ENCODE measurements around the gene PICK1. TPM values are rescaled to one million over a fixed set of nuclear protein-coding genes. Genes with fewer than 3 reads are reported as not detected.

Gene PICK1
- total RNA-seq, 2 experiments from 2014 or later: 13.9 to 14.9 TPM

- no peak for ATAC-seq
- CTCF ChIA-PET: interaction anchor here (0.6 to 1.3 kb wide), 2 partner anchors 22 to 26 kb away, joined by 3 read pairs; no protein-coding TSS in a partner anchor
Observed at GRCh38 chr22:38074181-38075104, 17.2 kb downstream of the PICK1 start.

DNA sequence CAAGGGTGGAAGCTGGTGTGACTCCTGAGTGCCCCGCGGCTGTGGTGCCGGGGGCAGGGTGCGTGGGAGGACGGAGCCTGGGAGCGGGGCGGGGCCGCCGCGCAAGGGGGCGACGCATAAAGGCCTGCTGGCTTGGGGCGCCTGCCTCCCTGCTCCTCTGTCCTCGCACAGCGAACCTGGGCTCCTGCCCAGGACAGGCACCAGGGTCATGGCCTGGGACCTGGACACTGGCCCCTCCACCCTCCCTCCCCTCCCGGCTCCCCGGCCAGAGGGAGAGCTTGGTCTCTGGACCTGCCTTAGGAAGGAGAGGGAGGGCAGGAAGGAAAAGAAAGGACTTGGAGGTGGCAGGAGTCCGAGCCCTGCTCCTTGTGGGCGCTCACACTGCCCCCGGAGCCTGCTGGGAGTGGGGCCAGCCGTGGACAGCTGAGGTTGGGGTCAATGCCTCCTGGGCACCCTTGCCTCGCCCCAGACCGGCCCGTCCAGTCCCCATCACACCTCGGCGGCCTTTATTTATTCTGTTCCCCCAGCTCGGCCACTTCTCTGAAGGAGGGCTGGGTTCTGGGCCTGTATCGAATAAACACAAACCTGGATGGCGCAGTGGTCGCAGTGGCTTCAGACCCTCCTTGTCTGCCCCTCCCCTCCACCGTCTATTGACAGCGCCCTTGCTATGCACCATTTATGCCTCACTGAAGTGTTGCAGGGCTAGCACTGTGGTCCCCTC, 18.1 kb downstream of the PICK1 start:
- Mint-ChIP-seq H3K4me3 (no peak overlapping the region), H3K36me3 (ENCODE audit: low read depth) (peaks cover 4% of the 10 kb centered on the region), H3K9me3 (no peaks in the 10 kb centered on the region), H3K27me3 (peaks cover 9% of the 10 kb centered on the region), H3K4me1 (ENCODE audit: low read depth) (no peaks in the 10 kb centered on the region), H3K27ac (no peak overlapping the region)
- ATAC-seq (no peak), DNase-seq (no peak)
- intact Hi-C loops (cut with micrococcal nuclease): no loop called here
- CTCF ChIA-PET: interaction anchor here (0.6 to 1.3 kb wide), 2 partner anchors 23 to 26 kb away, joined by 3 read pairs; no protein-coding TSS in a partner anchor
- POLR2A ChIA-PET: interaction anchor here (1.1 to 1.6 kb wide), 2 partner anchors 18 to 22 kb away, joined by 3 read pairs; partner anchors contain the start of gene PICK1
- TF ChIP-seq, protein P1, sequence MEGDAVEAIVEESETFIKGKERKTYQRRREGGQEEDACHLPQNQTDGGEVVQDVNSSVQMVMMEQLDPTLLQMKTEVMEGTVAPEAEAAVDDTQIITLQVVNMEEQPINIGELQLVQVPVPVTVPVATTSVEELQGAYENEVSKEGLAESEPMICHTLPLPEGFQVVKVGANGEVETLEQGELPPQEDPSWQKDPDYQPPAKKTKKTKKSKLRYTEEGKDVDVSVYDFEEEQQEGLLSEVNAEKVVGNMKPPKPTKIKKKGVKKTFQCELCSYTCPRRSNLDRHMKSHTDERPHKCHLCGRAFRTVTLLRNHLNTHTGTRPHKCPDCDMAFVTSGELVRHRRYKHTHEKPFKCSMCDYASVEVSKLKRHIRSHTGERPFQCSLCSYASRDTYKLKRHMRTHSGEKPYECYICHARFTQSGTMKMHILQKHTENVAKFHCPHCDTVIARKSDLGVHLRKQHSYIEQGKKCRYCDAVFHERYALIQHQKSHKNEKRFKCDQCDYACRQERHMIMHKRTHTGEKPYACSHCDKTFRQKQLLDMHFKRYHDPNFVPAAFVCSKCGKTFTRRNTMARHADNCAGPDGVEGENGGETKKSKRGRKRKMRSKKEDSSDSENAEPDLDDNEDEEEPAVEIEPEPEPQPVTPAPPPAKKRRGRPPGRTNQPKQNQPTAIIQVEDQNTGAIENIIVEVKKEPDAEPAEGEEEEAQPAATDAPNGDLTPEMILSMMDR (IDR thresholded peaks at IDR 0.05): no peak

More at GRCh38 chr22:38074181-38075104, 17.2 kb downstream of the PICK1 start:
- H3K9me3 Mint-ChIP-seq: no peaks in the 10 kb centered on the region
- POLR2A ChIA-PET: interaction anchor here (1.1 to 1.6 kb wide), 2 partner anchors 17 to 21 kb away, joined by 3 read pairs; partner anchors contain the start of gene PICK1
- TF ChIP-seq, protein P1 (IDR thresholded peaks at IDR 0.05): no peak
- intact Hi-C loops (cut with micrococcal nuclease): no loop called here
- no peak for DNase-seq
- H3K27ac Mint-ChIP-seq: no peak overlapping the region
- H3K4me3 Mint-ChIP-seq: no peak overlapping the region
- peaks cover 9% of the 10 kb centered on the region for H3K36me3 Mint-ChIP-seq (ENCODE audit: low read depth)
- H3K4me1 Mint-ChIP-seq (ENCODE audit: low read depth): no peaks in the 10 kb centered on the region
- peaks cover under 1% of the 10 kb centered on the region for H3K27me3 Mint-ChIP-seq

DNA sequence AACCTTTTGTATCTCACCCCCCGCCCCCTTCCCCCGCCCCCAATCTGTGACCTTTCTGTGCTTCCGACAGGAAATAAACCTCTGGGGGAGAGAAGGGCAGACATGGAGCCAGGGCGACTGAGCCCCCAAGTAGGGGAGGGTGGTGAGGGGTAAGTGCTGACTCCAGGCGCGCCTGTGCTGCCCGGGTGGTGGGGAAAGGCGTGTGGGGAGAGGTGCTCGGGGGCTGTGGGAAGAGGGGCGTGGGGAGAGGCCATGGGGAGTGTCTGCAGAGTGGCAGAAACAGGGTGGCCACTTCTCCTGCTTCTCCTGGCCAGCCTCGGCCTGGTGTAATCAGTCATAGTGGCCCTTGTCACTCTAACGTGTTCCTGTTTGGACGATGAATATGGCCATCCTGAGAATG, 18.8 kb downstream of the PICK1 start:
- intact Hi-C loops (cut with micrococcal nuclease): no loop called here
- no peak for ATAC-seq
- Mint-ChIP-seq H3K4me3 (no peak overlapping the region), H3K4me1 (ENCODE audit: low read depth) (no peaks in the 10 kb centered on the region), H3K9me3 (no peaks in the 10 kb centered on the region), H3K36me3 (ENCODE audit: low read depth) (peaks cover 4% of the 10 kb centered on the region), H3K27me3 (peaks cover 14% of the 10 kb centered on the region), H3K27ac (no peak overlapping the region)
- TF ChIP-seq, protein P1 (IDR thresholded peaks at IDR 0.05): no peak
- DNase-seq: no peak
- CTCF ChIA-PET: no interaction called here
- POLR2A ChIA-PET: interaction anchor here (1.1 kb wide), 1 partner anchor 19 kb away, joined by 3 read pairs; the partner anchor contains the start of gene PICK1

GRCh38 chr22:38077096-38077495, 19.9 kb downstream of the PICK1 start:
- ATAC-seq: no peak
- Mint-ChIP-seq H3K36me3 (ENCODE audit: low read depth) (peaks cover 3% of the 10 kb centered on the region), H3K4me1 (ENCODE audit: low read depth) (no peaks in the 10 kb centered on the region), H3K27ac (no peak overlapping the region), H3K4me3 (no peak overlapping the region), H3K27me3 (peaks cover 14% of the 10 kb centered on the region), H3K9me3 (no peaks in the 10 kb centered on the region)
- intact Hi-C loops (cut with micrococcal nuclease): no loop called here
- CTCF ChIA-PET: no interaction called here
- POLR2A ChIA-PET: no interaction called here
- no peak for DNase-seq
- TF ChIP-seq, protein P1 (IDR thresholded peaks at IDR 0.05): no peak
